Limb (tissue), 2 donors: Measurements from ENCODE around the gene OSGIN1.

Experiments
- DNase-seq, 2 donors: peaks; one replicate each; pipeline ENCODE4 v3.0.0-alpha.2; 2016; ENCODE audit errors: extremely low spot score in 2 of 2

Gene OSGIN1

DNA sequence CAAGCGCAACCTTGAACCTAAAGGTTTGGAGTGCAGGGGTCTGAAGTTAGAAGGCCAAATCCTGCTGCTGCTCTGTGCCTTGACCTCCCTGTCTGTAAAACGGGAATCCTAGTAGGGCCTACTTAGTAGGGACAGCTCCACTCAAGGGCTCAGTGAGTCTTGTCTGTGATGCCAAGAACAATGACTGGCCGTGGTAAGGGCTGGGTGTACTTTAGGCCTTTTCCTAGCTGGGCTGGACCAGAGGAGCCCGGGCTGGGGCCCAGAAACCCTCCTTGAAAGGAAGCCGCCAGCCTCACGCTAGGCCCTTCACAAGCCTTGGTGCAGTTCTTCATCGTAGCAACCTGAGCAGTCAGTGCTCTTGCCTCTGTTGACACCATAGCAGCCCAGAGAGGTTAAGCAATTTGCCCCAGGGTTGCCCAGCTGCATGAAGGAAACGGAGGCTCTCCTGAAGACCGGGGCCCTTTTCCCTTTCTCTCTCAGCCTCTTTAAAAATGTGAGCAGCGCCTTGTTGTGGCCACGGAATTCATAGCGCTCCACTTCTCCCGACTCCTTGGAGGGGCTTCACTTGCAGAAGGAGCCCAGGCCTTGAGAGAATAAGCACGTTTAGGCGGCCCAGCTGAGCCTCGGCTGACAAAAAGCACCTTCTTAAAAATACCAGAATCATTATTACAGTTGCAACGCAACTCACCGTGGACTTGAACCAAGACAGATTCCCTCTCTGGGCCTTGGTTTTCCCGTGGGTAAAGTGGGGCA, 19.4 kb downstream of the OSGIN1 start:
- no peak for DNase-seq

DNA sequence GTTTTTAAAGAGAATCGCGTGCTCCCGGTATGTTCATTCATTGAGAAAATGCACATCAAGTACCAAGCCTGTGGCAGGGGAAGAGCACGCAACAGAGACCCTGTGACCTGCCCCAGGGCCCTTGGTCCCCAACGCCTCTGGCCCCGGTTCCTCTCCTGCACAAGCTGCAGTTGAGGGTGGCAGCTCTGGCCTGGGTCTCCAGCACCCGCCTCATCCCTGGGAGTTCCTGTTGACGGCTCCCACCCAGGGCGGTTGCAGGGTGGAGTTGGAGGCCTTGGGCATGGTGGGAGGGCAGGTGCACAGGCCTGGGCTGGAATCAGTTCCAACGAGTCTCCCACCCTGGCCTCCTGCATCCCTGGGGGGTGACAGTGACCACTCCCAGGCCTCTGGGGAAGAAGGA, 20.0 kb downstream of the OSGIN1 start:
- no peak for DNase-seq

DNA sequence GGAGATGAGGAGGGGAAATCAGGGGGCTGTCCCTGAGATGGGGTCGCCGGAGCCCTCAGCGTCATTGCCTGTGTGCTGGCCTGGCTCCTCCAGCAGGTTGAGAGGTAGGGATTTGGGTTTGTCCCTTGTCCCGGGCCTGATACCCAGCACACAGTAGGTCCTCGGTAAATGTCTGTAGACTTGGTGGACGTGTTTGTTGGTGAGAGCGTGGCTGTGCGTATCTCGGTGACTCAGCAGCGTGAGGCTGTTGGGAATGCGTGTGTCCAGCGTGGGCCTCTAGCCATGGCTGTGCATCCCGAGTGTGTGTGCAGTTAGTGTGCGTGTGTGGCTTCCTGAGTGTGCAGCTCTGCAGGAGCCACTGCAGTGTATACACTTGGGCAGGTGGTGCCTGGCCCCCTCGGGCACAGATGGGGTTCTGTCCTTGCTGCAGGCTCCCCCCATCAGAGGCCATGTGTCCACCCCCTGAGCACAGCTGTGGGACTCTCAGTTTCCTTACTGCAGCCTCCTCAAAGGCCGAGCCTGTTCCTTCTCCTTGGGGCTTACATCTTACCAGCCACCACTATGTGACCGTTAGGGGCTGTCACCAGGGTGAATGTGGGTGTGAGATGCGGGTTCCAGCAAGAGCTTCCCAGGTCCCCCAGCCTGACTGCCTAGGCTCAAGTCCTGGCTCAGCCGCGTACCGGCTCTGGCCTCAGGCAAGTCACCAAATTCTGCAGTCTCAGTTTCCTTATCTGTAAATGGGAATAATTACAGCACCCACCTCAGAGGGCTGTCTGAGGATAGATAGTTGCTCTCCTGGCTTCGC, 20.7 kb downstream of the OSGIN1 start:
- DNase-seq: no peak

DNA sequence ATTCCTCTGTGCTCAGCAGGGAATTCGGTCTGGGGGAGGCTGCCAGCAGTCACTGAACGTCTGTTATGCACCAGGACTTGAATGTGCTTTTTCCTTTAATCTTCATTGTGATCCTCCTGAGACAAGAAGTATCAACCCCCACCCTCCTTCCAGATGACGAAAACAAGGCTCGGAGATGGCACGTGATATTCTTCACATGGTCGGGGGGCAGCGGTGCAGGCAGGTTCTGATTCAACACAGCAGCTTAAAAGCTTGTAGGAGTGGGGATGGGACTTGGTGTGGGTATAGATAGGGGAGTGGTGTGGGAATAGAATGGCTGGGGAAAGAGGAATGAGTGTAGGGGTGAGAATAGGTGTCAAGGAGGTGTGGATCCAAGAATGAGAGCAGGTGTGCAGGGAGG, 21.4 kb downstream of the OSGIN1 start:
- no peak for DNase-seq

DNA sequence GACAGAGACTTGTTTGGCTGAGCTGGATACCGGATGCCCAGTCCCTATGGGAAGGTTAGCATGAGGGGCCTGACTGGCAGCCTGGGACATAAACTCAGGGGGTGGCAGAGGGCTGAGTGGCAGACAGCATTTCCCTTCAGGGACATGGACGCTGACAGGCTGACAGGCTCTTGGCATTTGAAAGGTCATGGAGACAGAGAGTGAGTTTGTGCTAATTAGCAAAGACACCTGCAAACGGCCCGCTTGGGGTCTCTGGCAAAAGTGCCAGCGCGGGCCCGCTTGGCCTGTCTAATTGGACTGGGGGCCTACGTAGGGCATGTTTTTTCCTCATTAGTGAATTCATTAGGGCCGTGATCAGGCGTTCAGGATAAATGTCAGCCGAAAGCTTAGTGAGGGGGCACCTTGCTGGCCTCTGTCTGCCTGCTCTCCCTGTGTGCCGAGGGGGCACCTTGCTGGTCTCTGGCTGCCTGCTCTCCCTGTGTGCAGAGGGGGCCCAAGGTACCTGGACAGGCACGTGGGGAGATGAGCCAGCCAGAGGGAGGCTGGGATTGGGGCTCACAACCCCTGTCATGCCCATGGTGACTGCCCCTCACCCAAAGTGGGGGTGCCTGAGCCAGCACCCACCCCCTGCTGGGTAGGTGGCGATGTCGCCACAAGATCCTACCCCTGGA, 22.7 kb downstream of the OSGIN1 start:
- DNase-seq: no peak

DNA sequence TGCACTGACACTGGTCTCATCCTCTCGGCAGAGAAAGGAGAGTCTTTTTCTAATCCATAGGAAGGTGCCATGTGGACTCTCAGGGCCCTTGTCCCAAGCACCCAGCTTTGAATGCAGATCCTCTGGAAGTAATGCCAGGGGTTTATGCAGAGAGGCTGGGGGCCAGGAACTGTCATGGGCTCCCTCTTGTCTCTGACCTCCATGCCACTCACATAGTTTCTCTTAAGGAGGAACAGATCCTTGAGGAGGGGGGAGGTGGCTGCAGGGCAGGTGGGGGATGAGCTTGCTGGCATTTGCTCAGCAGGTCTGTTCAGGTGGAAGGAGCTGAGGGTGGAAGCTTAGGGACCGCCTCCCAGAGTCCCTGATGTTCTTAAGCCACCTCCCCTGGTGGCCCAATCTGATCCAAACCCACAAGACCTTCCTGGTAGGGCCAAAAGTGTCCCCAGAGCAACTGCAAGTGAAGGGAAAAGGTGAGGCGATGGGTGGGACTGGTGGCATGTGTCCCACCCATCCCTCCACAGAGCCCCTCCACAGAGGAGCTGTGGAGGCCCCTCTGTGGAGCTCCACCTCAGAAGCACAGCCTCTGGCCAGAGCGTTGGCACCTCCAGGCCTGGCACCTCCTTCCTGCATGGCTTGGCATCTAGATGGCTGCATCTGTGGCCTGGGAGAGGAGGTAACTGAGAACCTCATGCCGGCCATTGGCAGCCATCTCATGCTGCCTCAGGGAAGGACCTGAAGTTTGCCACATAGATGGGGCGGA, 24.2 kb downstream of the OSGIN1 start:
- no peak for DNase-seq

DNA sequence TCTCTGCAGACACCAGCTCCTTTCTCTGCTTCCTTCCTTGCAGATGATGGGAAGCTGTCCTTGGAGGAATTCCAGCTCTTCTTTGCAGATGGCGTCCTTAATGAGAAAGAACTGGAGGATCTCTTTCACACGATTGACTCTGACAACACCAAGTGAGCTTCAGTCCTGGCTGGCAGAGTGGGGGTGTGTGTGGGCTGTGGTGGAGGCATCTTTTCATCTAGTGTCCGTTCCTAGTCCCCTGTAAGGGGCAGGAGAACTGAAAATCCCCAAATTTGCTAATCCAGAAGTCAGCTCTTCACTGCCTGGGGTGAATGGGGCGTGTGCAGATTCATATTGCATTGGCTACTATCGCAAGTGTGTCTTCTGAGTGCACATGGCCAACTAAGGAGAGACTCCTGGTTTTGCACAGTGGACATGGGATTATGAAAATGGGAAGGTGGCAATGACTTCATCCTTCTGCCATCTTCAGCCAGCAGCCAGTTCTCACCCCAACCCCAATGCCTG, 25.4 kb downstream of the OSGIN1 start:
- DNase-seq: no peak

DNA sequence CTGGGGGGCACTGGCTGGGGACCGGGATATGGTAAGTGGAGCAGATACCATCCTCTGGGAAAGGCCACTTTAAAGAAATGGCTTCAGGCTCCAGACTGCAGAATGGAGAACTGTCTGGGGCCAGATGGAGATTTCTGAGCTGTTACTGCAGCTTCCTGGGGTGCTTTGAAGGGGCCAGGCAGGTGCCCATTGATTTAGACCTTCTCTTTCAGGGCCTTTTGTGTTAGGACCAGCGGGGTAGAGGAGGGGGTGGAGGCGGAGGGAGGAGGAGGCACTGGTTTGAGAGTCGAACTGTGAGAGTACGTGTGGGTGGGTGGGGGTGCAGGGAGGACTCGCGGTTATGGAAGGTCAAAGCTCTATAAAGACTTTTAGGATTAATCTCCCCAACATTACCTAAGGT, 26.4 kb downstream of the OSGIN1 start:
- DNase-seq: no peak

DNA sequence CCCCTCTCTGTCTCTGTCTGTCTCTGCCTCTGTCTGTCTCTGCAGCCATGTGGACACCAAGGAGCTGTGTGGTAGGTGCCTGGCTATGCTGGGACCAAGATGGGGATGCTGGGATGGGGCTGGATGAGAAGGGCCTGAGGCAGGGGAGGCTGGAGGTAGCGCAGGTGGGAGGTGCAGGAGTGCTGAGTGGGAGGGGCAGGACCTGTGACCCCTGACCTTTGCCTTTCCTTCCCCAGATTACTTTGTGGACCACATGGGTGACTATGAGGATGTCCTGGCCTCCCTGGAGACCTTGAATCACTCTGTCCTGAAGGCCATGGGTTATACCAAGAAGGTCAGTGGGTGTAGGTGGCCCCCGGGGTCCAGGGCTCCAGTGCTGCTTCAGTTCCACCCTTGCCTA, 27.8 kb downstream of the OSGIN1 start:
- no peak for DNase-seq

DNA sequence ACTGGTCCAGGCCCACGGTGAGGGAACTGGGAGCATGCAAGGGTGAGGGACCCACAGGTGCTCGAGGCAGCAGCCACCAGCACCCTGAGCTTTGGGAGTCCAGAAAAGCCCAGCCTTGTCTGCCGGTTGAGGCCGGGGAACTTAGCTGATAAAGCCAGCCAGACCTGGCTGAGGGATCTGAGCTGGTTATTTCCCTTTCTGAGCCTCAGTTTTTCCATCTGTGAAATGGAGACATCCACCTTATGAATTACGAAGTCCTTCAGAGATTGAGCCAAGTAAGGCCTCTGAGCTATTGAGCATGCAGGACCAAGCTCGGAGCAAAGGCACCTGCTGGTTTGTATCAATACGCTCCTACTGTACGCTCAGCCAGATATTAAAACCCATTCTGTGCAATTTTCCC, 28.8 kb downstream of the OSGIN1 start:
- no peak for DNase-seq

DNA sequence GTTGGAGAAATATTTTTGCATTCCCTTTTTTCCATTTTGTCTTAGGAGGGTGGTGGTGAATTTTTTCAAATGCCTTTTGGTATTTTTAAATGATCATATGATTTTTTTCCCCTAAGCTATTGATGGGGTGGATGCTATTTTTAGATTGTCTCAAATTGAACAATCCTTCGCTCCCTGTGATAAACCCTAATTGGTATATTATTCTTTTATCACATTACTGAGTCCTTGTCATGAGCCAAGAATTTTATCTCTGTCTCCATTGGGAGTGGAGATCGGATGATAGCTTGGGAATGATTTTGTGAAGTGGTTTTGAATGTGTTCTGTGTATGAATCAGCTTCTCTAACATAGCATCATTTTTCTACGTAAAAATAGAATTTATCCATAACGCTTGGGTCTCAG, 30.5 kb downstream of the OSGIN1 start:
- no peak for DNase-seq

DNA sequence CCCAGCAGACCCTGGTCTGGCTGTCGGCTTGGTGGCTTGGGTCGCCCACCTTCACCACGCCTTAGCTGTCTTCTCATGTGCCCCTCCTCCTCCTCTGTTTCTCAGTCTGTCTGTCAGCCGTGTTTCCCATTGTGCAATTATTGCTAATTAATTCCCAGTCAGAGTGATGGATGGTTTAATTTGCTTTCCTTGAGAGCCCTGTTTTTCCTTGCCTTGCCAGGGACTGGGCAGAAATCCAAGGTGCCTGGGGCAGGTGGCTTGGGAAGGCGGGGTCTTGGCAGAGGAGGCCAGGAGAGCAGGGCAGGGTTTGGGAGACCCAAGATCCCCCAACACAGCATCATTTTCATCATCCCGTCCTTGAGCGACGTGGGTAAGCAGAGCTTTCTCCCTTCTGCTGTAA, 36.3 kb downstream of the OSGIN1 start:
- DNase-seq: peak in 1 of 2 donors; percentile 59

DNA sequence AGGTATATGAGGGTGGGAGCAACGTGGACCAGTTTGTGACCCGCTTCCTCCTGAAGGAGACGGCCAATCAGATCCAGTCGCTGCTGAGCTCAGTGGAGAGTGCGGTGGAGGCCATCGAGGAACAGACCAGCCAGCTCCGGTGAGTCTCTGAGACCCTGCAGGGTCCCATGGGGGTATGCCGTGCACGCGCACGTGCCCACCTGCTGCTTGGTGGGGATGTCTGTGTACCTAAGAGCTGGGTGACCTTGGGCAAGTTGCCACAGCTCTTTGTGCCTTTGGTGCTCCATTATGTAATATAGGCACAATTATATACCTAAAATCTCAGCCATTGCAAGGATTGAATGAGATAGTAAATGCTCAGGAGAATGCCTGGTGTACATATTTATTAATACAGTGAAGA, 37.5 kb downstream of the OSGIN1 start:
- DNase-seq: no peak

DNA sequence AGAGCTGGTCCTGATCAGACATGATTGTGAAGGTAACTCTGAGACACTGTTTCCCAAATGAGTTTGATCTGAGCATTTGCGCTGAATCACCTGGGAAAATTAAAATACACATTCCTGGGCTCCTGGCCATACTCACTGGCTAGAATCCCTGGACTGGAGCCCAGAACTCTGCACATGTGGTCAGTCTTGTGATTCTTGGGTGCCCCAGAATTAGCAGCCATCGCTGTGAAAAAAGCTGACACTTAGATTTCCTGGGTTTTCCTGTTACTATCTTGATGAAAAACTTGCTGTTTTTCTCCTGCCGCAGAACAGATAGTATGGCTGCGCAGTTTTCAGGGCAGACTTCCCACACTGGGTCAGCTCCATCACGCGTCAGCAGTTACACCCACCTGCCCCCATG, 39.6 kb downstream of the OSGIN1 start:
- DNase-seq: no peak

DNA sequence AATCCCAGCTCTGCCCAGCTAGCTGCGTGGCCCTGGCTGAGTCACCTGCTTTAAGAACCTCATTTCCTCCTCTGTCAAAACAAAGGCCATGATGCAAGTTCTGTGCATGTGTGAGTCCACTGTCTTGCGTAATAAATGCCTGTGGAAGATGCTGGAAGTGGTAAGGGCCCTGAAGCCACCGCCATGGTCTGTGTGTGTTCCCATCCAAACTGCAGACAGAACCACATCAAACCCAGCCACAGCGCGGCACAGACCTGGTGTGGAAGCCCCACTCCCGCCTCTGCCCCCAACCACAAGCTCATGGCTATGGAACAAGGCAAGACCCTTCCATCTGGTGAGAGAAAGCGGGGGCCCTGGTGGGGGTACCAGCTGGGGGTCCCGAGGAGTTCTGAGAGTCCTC, 41.0 kb downstream of the OSGIN1 start:
- DNase-seq: no peak

DNA sequence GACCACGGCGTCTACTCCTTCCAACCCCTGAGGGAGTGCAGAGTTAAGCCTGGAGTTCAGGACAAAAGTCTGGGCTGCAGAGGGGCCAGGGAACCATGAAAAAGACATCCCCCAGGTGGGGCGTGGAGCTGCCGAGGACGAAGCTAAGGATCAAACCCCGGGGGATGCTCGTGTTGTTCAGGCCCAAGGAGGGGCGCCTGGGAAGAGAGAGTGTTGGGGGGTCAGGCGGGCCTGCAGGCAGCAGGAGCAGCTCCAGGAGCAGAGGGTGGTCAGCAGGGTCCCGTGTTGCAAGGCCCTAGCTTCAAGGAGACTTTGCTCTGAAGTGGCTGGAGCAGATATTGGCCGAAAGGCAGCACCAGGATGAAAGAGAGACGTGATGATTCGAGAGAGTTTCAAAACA, 41.7 kb downstream of the OSGIN1 start:
- no peak for DNase-seq

DNA sequence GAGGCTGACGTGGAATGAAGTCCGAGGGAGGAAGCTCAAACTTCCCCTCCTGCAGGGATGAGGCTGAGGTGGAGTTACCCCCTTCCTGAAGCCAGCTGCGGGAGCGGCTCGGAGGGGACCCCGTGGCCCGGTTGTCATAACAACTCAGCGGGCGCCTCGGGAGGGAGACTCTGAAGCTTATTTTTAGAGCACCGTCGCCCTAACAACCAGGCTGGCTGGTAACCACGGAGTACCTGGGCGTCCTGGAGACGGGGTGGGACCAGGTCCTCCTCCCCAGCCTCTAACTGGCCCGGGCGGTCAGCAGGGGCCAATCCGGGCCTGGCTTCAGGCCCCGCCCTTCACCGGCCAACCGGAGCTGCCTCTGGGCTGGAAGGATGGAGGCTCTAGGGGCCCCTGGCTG, 42.7 kb downstream of the OSGIN1 start:
- DNase-seq: peak; percentile 27 to 78

DNA sequence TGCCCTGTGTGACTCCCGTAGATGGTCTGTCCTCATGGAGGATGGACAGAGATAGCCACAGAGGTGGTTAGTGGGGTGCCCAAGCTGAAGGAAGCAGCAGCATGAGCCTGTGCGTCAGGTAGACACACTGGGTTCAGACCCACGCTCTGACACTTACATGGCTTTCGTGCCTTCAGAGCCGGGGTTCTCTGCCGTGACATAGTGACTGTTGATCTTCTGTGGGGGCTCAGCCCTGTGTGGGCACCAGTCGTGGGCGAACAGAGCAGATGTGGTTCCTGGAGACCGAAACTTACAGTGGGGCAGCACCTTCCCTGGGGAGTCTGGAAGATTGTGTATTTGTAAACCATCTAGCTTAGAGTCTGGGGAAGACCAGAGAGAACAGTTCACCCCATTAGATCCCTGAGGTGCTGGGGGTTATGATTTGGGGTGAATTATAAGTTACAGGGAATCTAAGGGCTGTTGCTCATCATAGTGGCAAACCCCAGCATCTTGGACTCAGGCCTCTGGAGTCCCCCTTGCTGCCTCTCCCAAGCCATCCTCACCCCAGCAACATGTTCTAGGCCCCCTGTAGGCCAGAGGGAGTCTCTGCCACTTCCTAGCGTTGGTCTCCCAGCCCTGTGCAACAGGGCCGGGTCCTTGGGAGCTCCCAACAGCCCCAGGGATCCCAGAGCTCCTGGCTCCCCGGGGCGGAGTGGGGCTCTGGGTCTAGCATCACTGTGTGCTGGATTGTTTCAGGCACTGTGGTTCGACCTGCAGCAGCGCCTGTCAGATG, 43.6 kb downstream of the OSGIN1 start:
- DNase-seq: no peak

DNA sequence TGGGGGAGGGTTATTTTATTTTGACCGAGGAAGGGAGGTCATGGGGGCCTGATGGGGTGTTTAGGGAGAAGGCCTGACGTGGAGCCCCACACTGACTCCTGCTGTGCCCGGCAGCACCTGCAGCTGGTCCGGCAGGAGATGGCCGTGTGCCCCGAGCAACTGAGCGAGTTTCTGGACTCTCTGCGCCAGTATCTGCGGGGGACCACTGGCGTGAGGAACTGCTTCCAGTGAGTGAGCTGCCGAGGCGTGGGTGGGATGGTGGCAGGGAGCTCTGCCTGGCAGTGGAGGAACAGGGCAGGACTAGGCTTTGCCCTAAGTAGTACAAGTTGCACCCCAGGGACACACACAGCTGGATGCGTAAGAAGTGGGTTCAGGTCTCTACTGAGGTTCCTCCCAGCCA, 45.1 kb downstream of the OSGIN1 start:
- no peak for DNase-seq

DNA sequence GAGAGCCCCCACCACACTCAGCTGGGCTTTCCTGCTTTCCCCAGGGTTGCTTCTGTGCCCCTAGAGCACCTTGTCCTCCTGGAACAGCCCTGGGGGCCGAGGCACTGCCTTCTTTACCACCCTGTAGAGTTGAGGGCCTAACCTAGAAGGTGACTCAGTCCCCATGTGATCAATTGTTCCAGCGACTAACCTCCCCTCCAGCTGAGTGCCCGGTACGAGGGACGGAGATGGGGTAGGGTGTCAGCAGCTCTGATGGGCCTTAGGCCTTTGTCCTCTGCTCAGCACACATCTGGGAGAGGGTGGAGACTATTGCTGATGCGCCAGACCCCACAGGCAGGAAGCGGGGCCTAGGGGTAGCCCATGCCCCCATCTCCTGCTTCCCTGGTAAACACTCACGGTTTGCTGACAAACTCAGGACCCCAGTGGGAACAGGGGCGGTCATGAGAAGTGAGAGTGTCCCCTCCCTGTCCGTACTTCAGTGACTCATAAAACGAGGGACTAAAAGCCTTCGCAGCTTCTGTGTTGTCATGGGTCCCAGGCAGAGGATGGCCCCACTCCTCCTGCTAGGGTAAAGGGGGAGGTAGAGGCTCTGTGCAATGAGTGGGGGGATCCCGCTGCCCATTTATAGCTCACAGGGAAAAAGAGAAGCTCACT, 48.1 kb downstream of the OSGIN1 start:
- DNase-seq: no peak
